ENCODE data around the gene ABTB1. TPM values are rescaled to one million over a fixed set of nuclear protein-coding genes. Genes with fewer than 3 reads are reported as not detected.

Gene ABTB1
- total and polyA plus RNA-seq, 4 donors = 28.7 to 263 (median 62.6) TPM

- no peaks in the 10 kb centered on the region for H3K36me3 ChIP-seq (ENCODE audit: control insufficient read depth in 1 of 2, insufficient read depth in 2 of 2, low read length in 1 of 2)
- H3K27ac ChIP-seq (ENCODE audit: low read depth in 1 of 2, low read length in 2 of 2) = no peak overlapping the region
- no peak for ATAC-seq (ENCODE audit: low FRiP score)
- H3K27me3 ChIP-seq (ENCODE audit: control insufficient read depth in 1 of 2, insufficient read depth in 2 of 2, low read length in 1 of 2) = no peaks in the 10 kb centered on the region
- no peaks in the 10 kb centered on the region for H3K4me1 ChIP-seq (ENCODE audit: control insufficient read depth in 1 of 2, insufficient read depth in 2 of 2, low read length in 2 of 2)
- intact Hi-C loops (cut with DNase I) = no loop called here
- H3K9me3 ChIP-seq (ENCODE audit: control insufficient read depth, low read length) = no peaks in the 10 kb centered on the region
- WGBS, 2 donors = 85% methylated on average over 2 of the region's 2 CpGs
- no peak overlapping the region for H3K4me3 ChIP-seq (ENCODE audit: low read length in 2 of 2)
- DNase-seq = peak in 1 of 2 donors; percentile 41
Measured at GRCh38 chr3:127666676-127667075, 6.1 kb upstream of the ABTB1 start.

- DNase-seq (peak in 1 of 2 donors; percentile 44), ATAC-seq (ENCODE audit: low FRiP score) (no peak)
- Histone ChIP-seq H3K9me3 (ENCODE audit: control insufficient read depth, low read length) (no peaks in the 10 kb centered on the region), H3K4me3 (ENCODE audit: low read length in 2 of 2) (no peak overlapping the region), H3K27ac (ENCODE audit: low read depth in 1 of 2, low read length in 2 of 2) (no peak overlapping the region), H3K36me3 (ENCODE audit: control insufficient read depth in 1 of 2, insufficient read depth in 2 of 2, low read length in 1 of 2) (no peaks in the 10 kb centered on the region), H3K4me1 (ENCODE audit: control insufficient read depth in 1 of 2, insufficient read depth in 2 of 2, low read length in 2 of 2) (no peaks in the 10 kb centered on the region), H3K27me3 (ENCODE audit: control insufficient read depth in 1 of 2, insufficient read depth in 2 of 2, low read length in 1 of 2) (no peaks in the 10 kb centered on the region)
- 63 to 71% methylated on average over 6 of the region's 6 CpGs for WGBS, 2 donors
- intact Hi-C loops (cut with DNase I) = no loop called here
Measured at GRCh38 chr3:127667119-127667681, 5.6 kb upstream of the ABTB1 start.

- no peaks in the 10 kb centered on the region for H3K36me3 ChIP-seq (ENCODE audit: control insufficient read depth in 1 of 2, insufficient read depth in 2 of 2, low read length in 1 of 2)
- 97 to 99% methylated on average over 7 of the region's 7 CpGs for WGBS, 2 donors
- H3K9me3 ChIP-seq (ENCODE audit: control insufficient read depth, low read length) = no peaks in the 10 kb centered on the region
- ATAC-seq (ENCODE audit: low FRiP score) (no peak), DNase-seq (peak in 1 of 2 donors; percentile 58)
- no peaks in the 10 kb centered on the region for H3K4me1 ChIP-seq (ENCODE audit: control insufficient read depth in 1 of 2, insufficient read depth in 2 of 2, low read length in 2 of 2)
- no peaks in the 10 kb centered on the region for H3K27me3 ChIP-seq (ENCODE audit: control insufficient read depth in 1 of 2, insufficient read depth in 2 of 2, low read length in 1 of 2)
- no peak overlapping the region for H3K27ac ChIP-seq (ENCODE audit: low read depth in 1 of 2, low read length in 2 of 2)
- H3K4me3 ChIP-seq (ENCODE audit: low read length in 2 of 2) = no peak overlapping the region
- intact Hi-C loops (cut with DNase I) = no loop called here
Measured at GRCh38 chr3:127668906-127669305, 3.8 kb upstream of the ABTB1 start.

- no peak overlapping the region for H3K27ac ChIP-seq (ENCODE audit: low read depth in 1 of 2, low read length in 2 of 2)
- intact Hi-C loops (cut with DNase I) = loop anchor here in 1 of 2 donors (10.0 kb wide), 1 partner anchor 385 kb away; the partner anchor contains the start of gene SEC61A1
- H3K36me3 ChIP-seq (ENCODE audit: control insufficient read depth in 1 of 2, insufficient read depth in 2 of 2, low read length in 1 of 2) = no peaks in the 10 kb centered on the region
- 90 to 94% methylated on average over 11 to 14 of the region's 14 CpGs for WGBS, 2 donors
- no peaks in the 10 kb centered on the region for H3K4me1 ChIP-seq (ENCODE audit: control insufficient read depth in 1 of 2, insufficient read depth in 2 of 2, low read length in 2 of 2)
- ATAC-seq (ENCODE audit: low FRiP score) = no peak
- no peak overlapping the region for H3K4me3 ChIP-seq (ENCODE audit: low read length in 2 of 2)
- no peaks in the 10 kb centered on the region for H3K9me3 ChIP-seq (ENCODE audit: control insufficient read depth, low read length)
- H3K27me3 ChIP-seq (ENCODE audit: control insufficient read depth in 1 of 2, insufficient read depth in 2 of 2, low read length in 1 of 2) = no peaks in the 10 kb centered on the region
- peak; percentile 38 to 73 for DNase-seq
Measured at GRCh38 chr3:127669541-127670228, 3.1 kb upstream of the ABTB1 start.

DNA sequence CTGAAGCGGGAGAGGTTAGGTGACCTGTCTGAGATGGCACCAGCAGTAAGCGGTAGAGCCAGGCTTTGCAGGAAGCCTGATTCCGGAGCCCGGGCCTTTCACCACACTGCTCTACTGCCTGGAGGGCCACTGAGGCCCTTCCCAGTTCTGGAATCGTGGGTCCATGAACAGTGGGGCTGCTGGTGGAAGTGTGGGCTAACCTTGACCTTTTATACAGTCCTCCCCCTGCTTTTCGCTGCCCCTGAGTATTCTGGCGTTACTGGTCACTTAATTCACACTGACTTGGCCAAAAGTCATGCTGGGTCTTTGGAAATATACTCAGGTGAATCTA, 2.6 kb upstream of the ABTB1 start:
- H3K4me3 ChIP-seq (ENCODE audit: low read length in 2 of 2) = no peak overlapping the region
- 95% methylated on average over 7 of the region's 7 CpGs for whole genome bisulfite sequencing, 2 donors
- no peaks in the 10 kb centered on the region for H3K36me3 ChIP-seq (ENCODE audit: control insufficient read depth in 1 of 2, insufficient read depth in 2 of 2, low read length in 1 of 2)
- H3K27ac ChIP-seq (ENCODE audit: low read depth in 1 of 2, low read length in 2 of 2) = no peak overlapping the region
- ATAC-seq (ENCODE audit: low FRiP score) = no peak
- H3K4me1 ChIP-seq (ENCODE audit: control insufficient read depth in 1 of 2, insufficient read depth in 2 of 2, low read length in 2 of 2) = no peaks in the 10 kb centered on the region
- no peak for DNase-seq
- no peaks in the 10 kb centered on the region for H3K27me3 ChIP-seq (ENCODE audit: control insufficient read depth in 1 of 2, insufficient read depth in 2 of 2, low read length in 1 of 2)
- no peaks in the 10 kb centered on the region for H3K9me3 ChIP-seq (ENCODE audit: control insufficient read depth, low read length)
- intact Hi-C loops (cut with DNase I) = loop anchor here in 1 of 2 donors (10.0 kb wide), 1 partner anchor 385 kb away; the partner anchor contains the start of gene SEC61A1

DNA sequence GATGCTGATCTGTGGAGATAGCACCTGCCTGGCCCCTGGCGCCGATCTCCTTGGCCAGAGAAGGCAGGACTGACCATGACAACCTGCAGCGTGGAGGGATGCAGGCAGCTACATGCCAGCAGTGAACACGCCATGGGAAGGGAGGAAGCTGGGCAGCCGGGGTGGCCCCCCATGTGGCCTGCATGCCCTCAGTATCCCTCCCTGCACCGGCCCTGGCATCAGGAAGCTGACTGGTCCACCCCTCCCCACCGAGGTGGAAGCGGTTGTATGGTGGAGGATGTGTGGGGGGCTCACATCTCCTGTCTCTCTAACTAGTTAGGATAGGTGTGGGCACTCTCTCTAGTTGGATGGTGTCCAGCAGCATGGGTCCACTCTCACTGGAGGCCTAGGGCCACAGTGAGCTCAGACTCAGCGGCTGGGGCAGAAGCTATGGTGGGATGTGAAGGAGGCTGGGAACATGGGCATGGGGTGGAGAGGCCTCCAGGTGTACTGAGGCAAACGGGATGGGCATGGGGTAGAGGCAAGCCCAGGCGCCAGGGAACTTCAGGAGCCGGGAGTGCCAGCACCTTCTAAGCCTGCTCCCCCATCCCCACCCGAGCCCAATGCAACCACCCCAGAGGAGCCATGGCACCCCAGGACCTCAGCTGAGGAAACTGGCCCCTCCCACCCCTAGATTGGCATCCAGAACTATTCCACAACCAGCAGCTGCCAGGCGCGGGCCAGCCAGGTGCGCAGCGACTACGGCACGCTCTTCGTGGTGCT, 1.8 kb upstream of the ABTB1 start:
- Histone ChIP-seq H3K4me1 (ENCODE audit: control insufficient read depth in 1 of 2, insufficient read depth in 2 of 2, low read length in 2 of 2) (no peaks in the 10 kb centered on the region), H3K27ac (ENCODE audit: low read depth in 1 of 2, low read length in 2 of 2) (no peak overlapping the region), H3K9me3 (ENCODE audit: control insufficient read depth, low read length) (no peaks in the 10 kb centered on the region), H3K27me3 (ENCODE audit: control insufficient read depth in 1 of 2, insufficient read depth in 2 of 2, low read length in 1 of 2) (no peaks in the 10 kb centered on the region), H3K4me3 (ENCODE audit: low read length in 2 of 2) (no peak overlapping the region), H3K36me3 (ENCODE audit: control insufficient read depth in 1 of 2, insufficient read depth in 2 of 2, low read length in 1 of 2) (no peaks in the 10 kb centered on the region)
- ATAC-seq (ENCODE audit: low FRiP score) (no peak), DNase-seq (peak in 1 of 2 donors; percentile 50)
- intact Hi-C loops (cut with DNase I) = loop anchor here in 1 of 2 donors (10.0 kb wide), 1 partner anchor 384 kb away; the partner anchor contains the start of gene SEC61A1
- 93 to 95% methylated on average over 20 of the region's 20 CpGs for WGBS, 2 donors

GRCh38 chr3:127671523-127672428, 976 bp upstream of the ABTB1 start:
- Histone ChIP-seq H3K36me3 (ENCODE audit: control insufficient read depth in 1 of 2, insufficient read depth in 2 of 2, low read length in 1 of 2) (no peaks in the 10 kb centered on the region), H3K4me1 (ENCODE audit: control insufficient read depth in 1 of 2, insufficient read depth in 2 of 2, low read length in 2 of 2) (no peaks in the 10 kb centered on the region), H3K27ac (ENCODE audit: low read depth in 1 of 2, low read length in 2 of 2) (peak overlapping the region in 1 of 2 donors; percentile 52), H3K9me3 (ENCODE audit: control insufficient read depth, low read length) (no peaks in the 10 kb centered on the region), H3K27me3 (ENCODE audit: control insufficient read depth in 1 of 2, insufficient read depth in 2 of 2, low read length in 1 of 2) (no peaks in the 10 kb centered on the region), H3K4me3 (ENCODE audit: low read length in 2 of 2) (peak overlapping the region; percentile 72 to 88)
- intact Hi-C loops (cut with DNase I) = loop anchor here in 1 of 2 donors (10.0 kb wide), 1 partner anchor 383 kb away; the partner anchor contains the start of gene SEC61A1
- DNase-seq = peak; percentile 61 to 79
- ATAC-seq (ENCODE audit: low FRiP score) = peak; percentile 3
- WGBS, 2 donors = 20 to 21% methylated on average over 41 to 44 of the region's 44 CpGs

All from aorta (tissue), 5 donors.